Tibial nerve (tissue), 4 donors: Measurements from ENCODE around the gene GPR162.

Source experiments
- EP300 ChIP-seq, 2 donors: sonication (generic); formaldehyde crosslinking; IDR thresholded peaks; one replicate each; pipeline ENCODE4 v1.6.1; 2017; ENCODE audit warnings: antibody characterized with exemption in 2 of 2, mild to moderate bottlenecking in 1 of 2
- POLR2A ChIP-seq, 2 donors: fragments of 450-650 bp; IDR thresholded peaks; one replicate each; pipeline ENCODE4 v1.6.1; 2017; ENCODE audit warnings: antibody characterized with exemption in 2 of 2, mild to moderate bottlenecking in 2 of 2, moderate library complexity in 2 of 2
- TF ChIP-seq, protein P1 (sequence below), 5 experiments: fragments of 200-600 bp in 3 of 5; fragments of 450-650 bp in 2 of 5; sonication (generic) in 3 of 5; IDR thresholded peaks; one replicate each; pipeline ENCODE4 v1.5.1; 2016 to 2019; ENCODE audit warnings: antibody characterized with exemption in 5 of 5, mild to moderate bottlenecking in 3 of 5, moderate library complexity in 2 of 5

DNA sequence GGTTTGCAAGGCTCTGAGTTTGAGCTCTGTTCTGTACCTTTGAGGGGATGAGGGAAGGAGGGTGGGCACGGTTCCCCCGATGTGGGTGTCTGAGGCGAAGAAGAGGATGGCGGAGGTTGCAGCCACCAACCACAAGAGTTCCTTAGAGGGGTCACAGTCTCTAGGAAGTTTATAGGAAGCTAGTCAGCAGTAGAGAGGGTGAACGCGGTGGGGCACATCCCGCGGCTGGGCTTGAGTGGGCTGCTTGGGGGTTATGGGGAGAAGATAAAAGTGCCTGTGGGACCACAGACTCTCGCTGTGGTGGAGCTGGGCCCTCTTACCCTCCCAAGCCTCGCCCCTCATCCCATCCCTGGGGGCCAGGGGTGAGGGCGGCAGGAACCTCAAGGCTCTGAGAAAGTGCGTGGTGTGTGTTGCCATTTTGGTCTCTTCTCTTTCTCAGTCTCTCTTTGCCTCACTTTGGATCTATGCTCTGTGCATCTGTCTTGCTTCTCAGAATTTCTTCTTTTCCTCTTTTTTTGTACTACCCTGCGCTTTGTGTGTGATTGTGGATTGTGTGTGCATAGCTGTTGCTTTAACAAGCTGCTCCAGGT is 29.6 kb upstream of the GPR162 start:
- TF ChIP-seq POLR2A (IDR thresholded peaks at IDR 0.05) (no peak), EP300 (IDR thresholded peaks at IDR 0.05) (no peak)
- TF ChIP-seq, protein P1, sequence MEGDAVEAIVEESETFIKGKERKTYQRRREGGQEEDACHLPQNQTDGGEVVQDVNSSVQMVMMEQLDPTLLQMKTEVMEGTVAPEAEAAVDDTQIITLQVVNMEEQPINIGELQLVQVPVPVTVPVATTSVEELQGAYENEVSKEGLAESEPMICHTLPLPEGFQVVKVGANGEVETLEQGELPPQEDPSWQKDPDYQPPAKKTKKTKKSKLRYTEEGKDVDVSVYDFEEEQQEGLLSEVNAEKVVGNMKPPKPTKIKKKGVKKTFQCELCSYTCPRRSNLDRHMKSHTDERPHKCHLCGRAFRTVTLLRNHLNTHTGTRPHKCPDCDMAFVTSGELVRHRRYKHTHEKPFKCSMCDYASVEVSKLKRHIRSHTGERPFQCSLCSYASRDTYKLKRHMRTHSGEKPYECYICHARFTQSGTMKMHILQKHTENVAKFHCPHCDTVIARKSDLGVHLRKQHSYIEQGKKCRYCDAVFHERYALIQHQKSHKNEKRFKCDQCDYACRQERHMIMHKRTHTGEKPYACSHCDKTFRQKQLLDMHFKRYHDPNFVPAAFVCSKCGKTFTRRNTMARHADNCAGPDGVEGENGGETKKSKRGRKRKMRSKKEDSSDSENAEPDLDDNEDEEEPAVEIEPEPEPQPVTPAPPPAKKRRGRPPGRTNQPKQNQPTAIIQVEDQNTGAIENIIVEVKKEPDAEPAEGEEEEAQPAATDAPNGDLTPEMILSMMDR (IDR thresholded peaks at IDR 0.05) = no peak
